Smooth muscle cell (in vitro differentiated cells): ENCODE results near the gene CPOX. TPM values are rescaled to one million over a fixed set of nuclear protein-coding genes. Genes with fewer than 3 reads are reported as not detected.

Experiments
- DNase-seq: peaks from one replicate; lab custom pipeline; 2025; ENCODE audit not compliant: unreplicated experiment; lab: John Stamatoyannopoulos, UW
- H2AFZ ChIP-seq: fragments of 200-600 bp; sonication (generic); 2 replicates; pipeline ENCODE4 v1.6.0; 2016; ENCODE audit warnings: antibody characterized with exemption, low read depth, mild to moderate bottlenecking
- H3F3A ChIP-seq: fragments of 200-600 bp; sonication (generic); 2 replicates; pipeline ENCODE4 v1.6.0; 2017; ENCODE audit warnings: antibody characterized with exemption, low read depth
- H3K27ac ChIP-seq: fragments of 200-600 bp; sonication (generic); 2 replicates; pipeline ENCODE4 v1.5.1; 2016; ENCODE audit warnings: low read depth, mild to moderate bottlenecking
- H3K27me3 ChIP-seq: fragments of 200-600 bp; sonication (generic); 2 replicates; pipeline ENCODE4 v1.6.1; 2016; ENCODE audit warnings: low read depth, mild to moderate bottlenecking
- H3K36me3 ChIP-seq: fragments of 200-600 bp; sonication (generic); 2 replicates; pipeline ENCODE4 v1.5.1; 2016; ENCODE audit warnings: low read depth
- H3K4me1 ChIP-seq: fragments of 200-600 bp; sonication (generic); 2 replicates; pipeline ENCODE4 v1.5.1; 2016; ENCODE audit warnings: low read depth
- H3K4me2 ChIP-seq: fragments of 200-600 bp; sonication (generic); 2 replicates; pipeline ENCODE4 v1.6.0; 2016; ENCODE audit warnings: mild to moderate bottlenecking
- H3K4me3 ChIP-seq: fragments of 200-600 bp; sonication (generic); 2 replicates; pipeline ENCODE4 v1.5.1; 2016; ENCODE audit warnings: mild to moderate bottlenecking
- H3K79me2 ChIP-seq: fragments of 200-600 bp; sonication (generic); 2 replicates; pipeline ENCODE4 v1.6.0; 2016; ENCODE audit warnings: low read depth, mild to moderate bottlenecking
- H3K9ac ChIP-seq: fragments of 200-600 bp; sonication (generic); 2 replicates; pipeline ENCODE4 v1.6.0; 2016; ENCODE audit warnings: low read depth
- H3K9me3 ChIP-seq: fragments of 200-600 bp; sonication (generic); replicated peaks from 2 replicates; pipeline ENCODE4 v1.5.1; 2016; ENCODE audit warnings: low read depth
- H4K20me1 ChIP-seq: fragments of 200-600 bp; sonication (generic); 2 replicates; pipeline ENCODE4 v1.6.0; 2016; ENCODE audit warnings: low read depth
- WGBS: methylation state at CpG from one replicate; pipeline ENCODE4 v1.1.7; 2016; ENCODE audit warnings: low lambda C conversion rate; 5-methylcytosine and 5-hydroxymethylcytosine counted together
- polyA plus RNA-seq: library from polyadenylated mRNA; unstranded; fragments of >200 nt; fragmentation: Nextera tagmentation; extraction: Ambion mirVana; gene quantifications from 2 replicates; pipeline ENCODE4 v1.2.1, GENCODE V29; 2016
- total RNA-seq: library from RNA; depleted of rRNA; stranded (reverse); fragments of >200 nt; gene quantifications from 2 replicates; pipeline ENCODE4 v1.2.3, GENCODE V29; 2014
- TF ChIP-seq, protein P1 (sequence below): fragments of 200-600 bp; sonication (generic); IDR thresholded peaks from 2 replicates; pipeline ENCODE4 v1.5.1; 2017; ENCODE audit warnings: borderline replicate concordance, mild to moderate bottlenecking, antibody characterized with exemption; ENCODE audit not compliant: insufficient read depth, poor library complexity, severe bottlenecking

Gene CPOX
- total and polyA plus RNA-seq, 2 experiments from 2014 or later: 19.3 to 44.8 TPM

DNA sequence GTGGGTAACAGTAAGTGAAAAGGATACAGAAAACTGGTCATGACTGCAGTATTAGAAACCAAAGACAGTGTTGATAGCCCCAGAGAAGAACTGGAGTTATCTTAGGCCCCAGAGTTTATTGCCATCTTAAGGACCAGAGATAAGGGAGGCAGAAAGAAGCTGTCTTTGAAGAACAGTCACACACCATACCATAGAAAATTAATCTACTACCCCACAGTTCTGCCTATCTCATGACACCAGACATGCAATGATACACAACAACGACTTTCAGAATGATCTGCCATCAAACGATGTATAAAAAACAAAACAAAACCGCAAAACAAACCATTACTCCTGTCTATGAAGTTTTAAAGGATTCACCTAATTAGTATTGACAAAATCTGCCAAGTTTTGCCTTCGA, 9.6 kb downstream of the CPOX start:
- Histone ChIP-seq H3K79me2 (peaks cover 8% of the 10 kb centered on the region), H3K27ac (peak overlapping the region; percentile 27), H2AFZ (no peak overlapping the region), H4K20me1 (peaks cover 18% of the 10 kb centered on the region), H3K4me3 (no peak overlapping the region), H3K9me3 (no peaks in the 10 kb centered on the region), H3K36me3 (peaks cover 4% of the 10 kb centered on the region), H3K9ac (no peak overlapping the region), H3F3A (peaks cover 18% of the 10 kb centered on the region), H3K4me2 (peak overlapping the region; percentile 61), H3K27me3 (no peaks in the 10 kb centered on the region), H3K4me1 (no peaks in the 10 kb centered on the region)
- no peak for DNase-seq
- TF ChIP-seq, protein P1, sequence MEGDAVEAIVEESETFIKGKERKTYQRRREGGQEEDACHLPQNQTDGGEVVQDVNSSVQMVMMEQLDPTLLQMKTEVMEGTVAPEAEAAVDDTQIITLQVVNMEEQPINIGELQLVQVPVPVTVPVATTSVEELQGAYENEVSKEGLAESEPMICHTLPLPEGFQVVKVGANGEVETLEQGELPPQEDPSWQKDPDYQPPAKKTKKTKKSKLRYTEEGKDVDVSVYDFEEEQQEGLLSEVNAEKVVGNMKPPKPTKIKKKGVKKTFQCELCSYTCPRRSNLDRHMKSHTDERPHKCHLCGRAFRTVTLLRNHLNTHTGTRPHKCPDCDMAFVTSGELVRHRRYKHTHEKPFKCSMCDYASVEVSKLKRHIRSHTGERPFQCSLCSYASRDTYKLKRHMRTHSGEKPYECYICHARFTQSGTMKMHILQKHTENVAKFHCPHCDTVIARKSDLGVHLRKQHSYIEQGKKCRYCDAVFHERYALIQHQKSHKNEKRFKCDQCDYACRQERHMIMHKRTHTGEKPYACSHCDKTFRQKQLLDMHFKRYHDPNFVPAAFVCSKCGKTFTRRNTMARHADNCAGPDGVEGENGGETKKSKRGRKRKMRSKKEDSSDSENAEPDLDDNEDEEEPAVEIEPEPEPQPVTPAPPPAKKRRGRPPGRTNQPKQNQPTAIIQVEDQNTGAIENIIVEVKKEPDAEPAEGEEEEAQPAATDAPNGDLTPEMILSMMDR: no peak
- 45% methylated on average over 4 of the region's 4 CpGs for WGBS

DNA sequence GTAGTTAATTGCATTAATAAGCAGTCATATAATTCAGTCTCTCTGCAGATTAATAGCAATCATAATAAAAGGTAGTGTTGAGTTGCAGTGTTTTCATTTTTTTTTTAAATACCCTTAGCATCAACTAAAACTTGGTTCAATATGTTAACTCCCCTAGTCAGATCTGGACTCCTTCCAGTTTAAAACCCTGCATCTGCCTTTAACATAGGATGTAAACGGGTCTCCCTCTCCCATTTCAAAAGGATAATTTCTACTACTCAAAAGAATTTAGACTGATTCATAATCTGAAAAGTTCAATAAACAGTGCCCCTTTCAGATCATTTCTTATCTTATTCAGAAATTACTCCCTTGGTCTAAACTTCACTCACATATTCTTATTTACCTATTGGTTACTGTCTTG, 11.4 kb downstream of the CPOX start:
- H3K4me3 ChIP-seq: no peak overlapping the region
- H3K4me2 ChIP-seq: no peak overlapping the region
- H4K20me1 ChIP-seq: peaks cover 18% of the 10 kb centered on the region
- H3K79me2 ChIP-seq: peaks cover 8% of the 10 kb centered on the region
- peaks cover 4% of the 10 kb centered on the region for H3K36me3 ChIP-seq
- no peaks in the 10 kb centered on the region for H3K27me3 ChIP-seq
- no peak overlapping the region for H3K27ac ChIP-seq
- TF ChIP-seq, protein P1: no peak
- no peak overlapping the region for H3K9ac ChIP-seq
- no peak for DNase-seq
- H3K9me3 ChIP-seq: no peaks in the 10 kb centered on the region
- no peak overlapping the region for H2AFZ ChIP-seq
- peaks cover 21% of the 10 kb centered on the region for H3F3A ChIP-seq
- no peaks in the 10 kb centered on the region for H3K4me1 ChIP-seq
- WGBS: 100% methylated on average over 1 of the region's 1 CpG

DNA sequence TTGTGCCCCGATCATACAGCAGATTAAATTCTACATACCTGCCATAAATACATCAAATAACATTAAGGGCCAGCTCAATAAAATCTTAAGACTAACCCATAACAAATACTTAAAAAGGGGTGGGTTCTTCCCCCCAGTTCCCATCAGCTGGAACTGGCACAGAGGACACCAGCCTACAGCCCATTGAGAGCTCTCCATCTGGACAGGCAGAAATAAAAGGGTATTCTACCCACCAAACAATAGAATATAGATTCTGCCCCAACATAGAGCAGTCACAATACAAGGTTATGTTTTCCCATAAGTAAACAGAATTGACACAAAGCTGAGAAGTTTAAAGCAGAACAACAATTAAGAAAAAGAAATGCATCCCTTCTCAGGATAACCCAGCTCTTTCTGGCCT, 11.9 kb downstream of the CPOX start:
- Histone ChIP-seq H2AFZ (no peak overlapping the region), H3K27me3 (no peaks in the 10 kb centered on the region), H3K4me3 (no peak overlapping the region), H3K36me3 (peaks cover 4% of the 10 kb centered on the region), H3K27ac (no peak overlapping the region), H3K9ac (no peak overlapping the region), H3K79me2 (peaks cover 8% of the 10 kb centered on the region), H3F3A (peaks cover 21% of the 10 kb centered on the region), H3K4me1 (no peaks in the 10 kb centered on the region), H3K9me3 (no peaks in the 10 kb centered on the region), H4K20me1 (peaks cover 18% of the 10 kb centered on the region), H3K4me2 (no peak overlapping the region)
- DNase-seq: no peak
- WGBS: 96% methylated on average over 1 of the region's 1 CpG
- TF ChIP-seq, protein P1: no peak
